BJ (cell line): ENCODE measurements around the gene CUL1. TPM values are rescaled to one million over a fixed set of nuclear protein-coding genes. Genes with fewer than 3 reads are reported as not detected.

Experiments used
- CTCF ChIA-PET: fragments of 350-600 bp; formaldehyde crosslinking; extraction: SDS; loops from one replicate; lab custom pipeline; 2021; ENCODE audit warnings: antibody characterized with exemption, inconsistent platforms; lab: Yijun Ruan, JAX
- POLR2A ChIA-PET: fragments of 300-600 bp; sonication (Branson Sonifier 250); formaldehyde crosslinking; extraction: SDS; loops from one replicate; lab custom pipeline; 2021; ENCODE audit warnings: antibody characterized with exemption; lab: Charles Lee
- DNase-seq: peaks from one replicate; pipeline ENCODE4 v3.0.0-alpha.2; 2011; ENCODE audit warnings: low read depth
- H3K27me3 ChIP-seq: 2 replicates; pipeline ENCODE4 v1.6.0; 2011; ENCODE audit warnings: low read length; ENCODE audit not compliant: control insufficient read depth, insufficient read depth
- H3K36me3 ChIP-seq: 2 replicates; pipeline ENCODE4 v1.5.1; 2011; ENCODE audit warnings: low read length; ENCODE audit not compliant: control insufficient read depth, insufficient read depth
- H3K4me3 ChIP-seq: 2 replicates; pipeline ENCODE4 v1.5.1; 2011; ENCODE audit warnings: low read depth, mild to moderate bottlenecking, control low read depth, low read length
- polyA plus RNA-seq: library from polyadenylated mRNA; depleted of rRNA; stranded (reverse); fragments of >200 nt; gene quantifications from 2 replicates; pipeline ENCODE4 v1.2.3, GENCODE V29; 2011
- TF ChIP-seq, protein P1 (sequence below): IDR thresholded peaks from 2 replicates; pipeline ENCODE4 v1.5.1; 2011; ENCODE audit warnings: low read depth, mild to moderate bottlenecking, control low read depth, inconsistent platforms, low read length, moderate library complexity; ENCODE audit not compliant: insufficient read depth

CUL1 gene
- polyA plus RNA-seq, 1 experiment: 38.6 TPM

DNA sequence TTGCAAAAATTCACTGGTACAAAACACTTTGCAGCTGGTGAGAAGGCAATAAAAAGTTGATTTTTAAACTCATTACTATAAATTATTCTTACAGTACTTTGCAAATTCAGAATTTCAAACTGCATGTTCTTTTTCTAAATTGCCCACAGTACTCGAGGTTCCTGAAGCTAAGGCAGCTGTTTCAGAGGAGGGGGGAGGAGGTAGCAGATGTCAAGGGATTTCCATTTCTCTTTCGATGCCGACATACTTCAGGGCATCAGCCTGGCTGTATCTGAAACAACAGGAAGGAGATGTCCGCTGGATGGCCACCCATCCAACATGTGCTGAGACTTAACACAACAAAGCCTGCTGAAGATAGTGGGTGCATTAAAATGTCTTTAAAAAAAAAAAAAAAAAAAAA, 108.7 kb downstream of the CUL1 start:
- Histone ChIP-seq H3K4me3 (no peak overlapping the region), H3K27me3 (no peaks in the 10 kb centered on the region), H3K36me3 (peaks cover 12% of the 10 kb centered on the region)
- CTCF ChIA-PET: no interaction called here
- DNase-seq: no peak
- POLR2A ChIA-PET: no interaction called here
- TF ChIP-seq, protein P1, sequence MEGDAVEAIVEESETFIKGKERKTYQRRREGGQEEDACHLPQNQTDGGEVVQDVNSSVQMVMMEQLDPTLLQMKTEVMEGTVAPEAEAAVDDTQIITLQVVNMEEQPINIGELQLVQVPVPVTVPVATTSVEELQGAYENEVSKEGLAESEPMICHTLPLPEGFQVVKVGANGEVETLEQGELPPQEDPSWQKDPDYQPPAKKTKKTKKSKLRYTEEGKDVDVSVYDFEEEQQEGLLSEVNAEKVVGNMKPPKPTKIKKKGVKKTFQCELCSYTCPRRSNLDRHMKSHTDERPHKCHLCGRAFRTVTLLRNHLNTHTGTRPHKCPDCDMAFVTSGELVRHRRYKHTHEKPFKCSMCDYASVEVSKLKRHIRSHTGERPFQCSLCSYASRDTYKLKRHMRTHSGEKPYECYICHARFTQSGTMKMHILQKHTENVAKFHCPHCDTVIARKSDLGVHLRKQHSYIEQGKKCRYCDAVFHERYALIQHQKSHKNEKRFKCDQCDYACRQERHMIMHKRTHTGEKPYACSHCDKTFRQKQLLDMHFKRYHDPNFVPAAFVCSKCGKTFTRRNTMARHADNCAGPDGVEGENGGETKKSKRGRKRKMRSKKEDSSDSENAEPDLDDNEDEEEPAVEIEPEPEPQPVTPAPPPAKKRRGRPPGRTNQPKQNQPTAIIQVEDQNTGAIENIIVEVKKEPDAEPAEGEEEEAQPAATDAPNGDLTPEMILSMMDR: no peak

DNA sequence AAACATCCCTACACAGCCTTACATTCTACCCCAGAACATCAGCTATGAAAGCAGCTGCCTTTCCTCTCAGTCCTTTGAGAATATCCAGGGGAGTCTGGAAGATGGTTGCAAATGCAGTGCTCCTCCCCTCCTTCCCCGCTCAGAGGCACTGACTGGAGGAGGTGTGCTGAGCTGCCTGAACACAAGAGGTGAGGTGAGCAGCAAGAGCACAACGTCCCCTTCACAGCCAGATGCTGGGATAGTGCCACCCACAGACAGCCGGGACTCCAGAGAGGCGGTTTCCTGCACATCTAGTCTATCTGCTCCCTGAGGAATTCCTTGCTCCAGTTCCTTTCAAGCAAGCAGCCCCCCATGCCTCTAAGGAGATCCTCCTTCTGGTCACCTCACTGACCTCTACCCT, 111.2 kb downstream of the CUL1 start:
- no peak overlapping the region for H3K4me3 ChIP-seq
- TF ChIP-seq, protein P1: no peak
- CTCF ChIA-PET: interaction anchor here (1.0 to 1.1 kb wide), 2 partner anchors 11 to 47 kb away, joined by 3 to 6 read pairs; no protein-coding TSS in a partner anchor
- DNase-seq: no peak
- H3K36me3 ChIP-seq: peaks cover 10% of the 10 kb centered on the region
- POLR2A ChIA-PET: interaction anchor here (0.6 kb wide), 1 partner anchor 13 kb away, joined by 4 read pairs; no protein-coding TSS in a partner anchor
- no peaks in the 10 kb centered on the region for H3K27me3 ChIP-seq

DNA sequence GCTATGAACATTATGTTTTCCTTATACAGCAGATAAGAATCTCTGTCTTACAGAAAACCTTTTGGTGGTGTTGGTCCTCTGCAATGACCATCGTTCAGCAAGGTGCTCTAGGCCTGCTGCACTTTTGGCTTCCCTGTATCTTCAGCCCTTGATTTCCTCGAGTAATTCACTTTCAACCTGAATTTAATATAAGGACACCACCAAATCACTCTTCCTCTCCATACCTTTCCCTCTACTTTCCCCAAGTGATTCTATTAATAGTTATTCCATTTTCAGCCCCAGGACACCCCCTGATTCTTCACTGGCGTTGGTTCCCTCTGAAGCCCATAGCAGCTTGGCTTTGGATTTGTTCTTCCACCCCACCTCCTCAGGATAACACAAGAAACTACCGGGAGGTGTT, 113.2 kb downstream of the CUL1 start:
- Histone ChIP-seq H3K4me3 (no peak overlapping the region), H3K27me3 (no peaks in the 10 kb centered on the region), H3K36me3 (peaks cover 11% of the 10 kb centered on the region)
- no peak for DNase-seq
- POLR2A ChIA-PET: no interaction called here
- CTCF ChIA-PET: no interaction called here
- TF ChIP-seq, protein P1: no peak

DNA sequence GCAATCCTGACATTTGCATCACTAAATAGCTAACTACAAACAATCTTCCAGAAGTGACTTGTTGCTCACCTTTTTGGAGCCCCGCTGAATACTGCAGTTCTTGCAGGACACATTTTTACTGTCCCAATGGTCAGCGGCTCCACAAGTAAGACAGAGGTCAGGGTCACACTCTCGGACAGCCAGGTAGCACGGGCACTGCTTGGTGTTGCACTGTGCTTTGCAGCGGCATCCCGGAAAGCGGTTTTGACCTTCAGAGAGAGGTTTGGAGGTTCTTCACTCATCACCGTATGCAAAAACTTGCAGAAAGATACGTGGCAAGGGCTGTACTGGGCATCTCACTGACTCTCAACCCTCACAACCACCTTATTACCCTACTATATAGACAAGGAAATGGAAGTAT, 115.2 kb downstream of the CUL1 start:
- TF ChIP-seq, protein P1: no peak

DNA sequence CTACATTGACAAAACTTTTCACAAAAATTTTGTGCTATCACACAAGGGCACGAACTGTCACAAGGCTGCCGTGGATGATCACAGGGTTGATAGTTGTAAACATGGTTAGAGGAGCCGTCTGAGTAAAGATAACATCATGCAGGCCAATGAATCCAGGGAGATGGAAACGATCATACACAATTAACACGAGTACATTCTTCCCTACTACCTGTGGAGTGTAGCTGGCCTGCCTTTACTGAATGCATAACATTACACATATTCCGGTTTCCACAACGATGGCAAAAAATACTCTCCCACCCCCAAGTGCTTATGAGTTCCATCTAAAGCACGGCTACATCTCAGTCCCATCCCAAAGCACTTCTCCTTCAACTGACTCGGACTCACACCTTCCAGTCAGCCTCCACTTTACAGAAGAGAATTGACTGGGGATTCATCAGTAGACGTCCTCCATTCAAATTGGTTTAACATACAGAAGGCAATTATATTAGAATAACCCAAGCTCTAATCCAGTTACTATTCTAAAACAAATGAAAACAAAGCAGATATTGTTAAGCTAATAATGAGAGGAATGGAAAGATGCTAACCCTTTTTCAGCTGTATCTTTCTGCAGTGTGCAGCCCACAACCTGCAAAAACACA, 116.3 kb downstream of the CUL1 start:
- no peak for DNase-seq
- CTCF ChIA-PET: no interaction called here
- POLR2A ChIA-PET: no interaction called here

More for the DNA sequence above, 115.2 kb downstream of the CUL1 start:
- POLR2A ChIA-PET: interaction anchor here (0.5 to 0.7 kb wide), 2 partner anchors 33 to 37 kb away, joined by 3 to 13 read pairs; no protein-coding TSS in a partner anchor
- Histone ChIP-seq H3K36me3 (peaks cover 9% of the 10 kb centered on the region), H3K4me3 (no peak overlapping the region), H3K27me3 (no peaks in the 10 kb centered on the region)
- CTCF ChIA-PET: no interaction called here
- no peak for DNase-seq

More for the DNA sequence above, 116.3 kb downstream of the CUL1 start:
- TF ChIP-seq, protein P1: no peak
- Histone ChIP-seq H3K4me3 (no peak overlapping the region), H3K27me3 (no peaks in the 10 kb centered on the region), H3K36me3 (peaks cover 7% of the 10 kb centered on the region)
